Activated T-cell treated with anti-CD3 and anti-CD28 coated beads for 4 hours (primary cell): Measurements from ENCODE around the gene OR2AP1.
"Not testable (repeated sequence)": the region's sequence is repeated elsewhere in the genome, so short reads cannot be mapped to it uniquely, and the experiment has no call there.

Experiments
- DNase-seq: peaks from one replicate; pipeline ENCODE4 v3.0.0-alpha.2; 2020

OR2AP1 gene

DNA sequence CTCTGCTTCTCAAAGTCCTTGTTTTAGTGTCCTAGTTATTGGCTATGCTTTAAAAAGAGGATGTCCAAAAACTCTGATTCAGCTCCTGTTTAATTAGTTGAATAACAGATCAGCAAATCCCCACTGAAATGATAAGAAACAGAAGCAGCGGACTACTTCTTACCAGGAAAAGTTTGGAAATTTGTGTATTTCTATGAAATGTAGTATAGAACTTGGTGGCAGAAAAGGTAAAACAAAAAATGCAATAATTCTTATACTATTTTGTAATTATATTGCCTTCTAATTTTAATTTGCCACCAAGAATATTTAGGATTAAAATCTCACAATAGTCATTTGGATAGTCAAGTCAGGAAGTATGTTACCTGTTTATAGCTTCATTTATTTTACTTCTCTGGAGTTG, at the start of gene OR2AP1:
Gene OR2AP1 (plus strand): TSS at position 301 of the 400 bp plus-strand sequence. CDS start 1,947 bp downstream, outside the sequence.
- no peak for DNase-seq

- DNase-seq = not testable (repeated sequence)
Measured at GRCh38 chr12:55548235-55548634, 24.0 kb upstream of the OR2AP1 start.

DNA sequence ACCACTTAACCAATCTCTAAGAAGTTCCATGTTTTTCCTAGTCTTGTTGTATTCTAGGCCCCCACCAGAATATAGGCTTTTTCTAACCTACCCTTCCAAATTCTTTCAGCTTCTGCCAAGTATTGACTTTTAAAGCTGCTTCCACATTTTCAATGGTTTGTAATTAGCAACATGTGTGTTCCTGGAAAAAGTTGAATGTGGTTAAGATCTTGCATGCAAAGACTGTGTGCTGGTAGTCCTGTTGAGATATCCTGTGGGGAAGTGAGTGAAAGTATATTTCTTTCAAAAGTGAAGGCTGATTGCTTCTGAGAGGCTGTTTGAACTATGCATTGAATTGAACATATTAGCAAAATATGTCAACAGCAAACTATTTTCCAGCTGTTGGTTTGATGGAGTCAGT, 23.5 kb upstream of the OR2AP1 start:
- no peak for DNase-seq

GRCh38 chr12:55549302-55549701, 23.0 kb upstream of the OR2AP1 start, which contains the start of gene OR6C4:
OR6C4 (plus strand) TSS chr12:55549602; CDS start chr12:55551227, 1,625 bp downstream.
- no peak for DNase-seq

DNA sequence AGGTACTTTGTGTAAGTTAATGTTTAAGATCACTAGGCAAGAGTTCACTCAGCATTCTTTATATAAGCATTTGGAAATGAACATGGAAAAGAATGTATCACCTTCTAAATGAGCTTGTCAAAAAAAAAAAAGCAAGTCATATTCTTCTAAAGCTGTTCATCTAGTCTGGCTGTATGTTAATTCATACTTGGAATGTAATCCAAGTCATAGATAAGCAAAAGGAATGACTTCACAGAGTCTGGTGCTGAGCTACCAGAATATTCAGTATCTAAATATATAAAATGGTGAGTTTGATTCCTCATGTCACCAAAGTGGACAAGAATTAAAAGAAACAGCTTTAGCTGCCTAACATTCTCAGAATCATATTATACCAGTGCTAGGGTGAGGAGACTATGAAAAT, 18.0 kb upstream of the OR2AP1 start:
- no peak for DNase-seq

DNA sequence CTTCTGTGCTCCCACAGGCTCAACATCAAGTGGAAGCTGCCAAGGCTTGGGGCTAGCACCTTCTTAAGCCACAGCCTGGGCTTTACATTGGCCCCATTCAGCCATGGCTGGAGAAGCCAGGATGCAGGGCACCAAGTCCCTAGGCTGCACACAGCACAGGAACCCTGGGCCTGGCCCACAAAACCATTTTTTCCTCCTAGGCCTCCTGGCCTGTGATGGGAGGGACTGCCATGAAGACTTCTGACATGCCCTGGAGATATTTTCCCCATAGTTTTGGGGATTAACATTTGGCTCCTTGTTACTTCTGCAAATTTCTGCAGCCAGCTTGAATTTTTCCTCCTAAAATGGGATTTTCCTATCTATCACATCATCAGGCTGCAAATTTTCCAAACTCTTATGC, 2.2 kb upstream of the OR2AP1 start:
- DNase-seq = not testable (repeated sequence)

DNA sequence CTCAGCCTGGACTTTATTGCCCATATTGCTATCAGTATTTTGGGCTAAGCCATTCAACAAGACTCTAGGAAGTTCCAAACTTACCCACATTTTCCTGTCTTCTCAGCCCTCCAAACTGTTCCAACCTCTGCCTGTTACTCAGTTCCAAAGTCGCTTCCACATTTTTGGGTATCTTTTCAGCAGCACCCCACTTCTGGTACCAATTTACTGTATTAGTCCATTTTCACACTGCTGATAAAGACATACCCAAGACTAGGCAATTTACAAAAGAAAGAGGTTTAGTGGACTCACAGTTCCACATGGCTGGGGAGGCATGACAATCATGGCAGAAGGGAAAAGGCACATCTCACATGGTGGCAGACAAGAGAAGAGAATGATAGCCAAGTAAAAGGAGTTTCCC, 1.6 kb upstream of the OR2AP1 start:
- not testable (repeated sequence) for DNase-seq

DNA sequence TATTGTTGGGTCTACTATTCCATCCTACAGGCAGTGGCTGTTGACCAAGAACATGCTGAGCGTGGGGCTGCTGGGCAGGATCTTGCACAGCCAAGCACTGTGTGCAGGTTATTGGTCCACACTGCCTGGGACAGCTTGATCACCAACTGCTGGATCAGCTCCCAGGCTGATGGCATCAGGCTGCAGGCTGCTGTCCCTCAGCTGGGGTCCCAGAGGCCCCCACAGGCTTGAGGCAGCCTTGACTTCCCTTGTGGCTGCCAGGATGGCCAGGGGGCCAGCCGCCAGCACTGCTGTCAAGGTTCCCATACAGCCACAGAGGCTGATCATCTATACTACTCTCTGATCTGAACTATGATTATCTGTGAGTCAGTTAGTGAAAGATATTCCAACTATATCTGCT, 9.8 kb downstream of the OR2AP1 start:
- DNase-seq = no peak

GRCh38 chr12:55585817-55586216, 13.5 kb downstream of the OR2AP1 start:
- no peak for DNase-seq

- DNase-seq = not testable (repeated sequence)
Measured at GRCh38 chr12:55590152-55590551, 17.9 kb downstream of the OR2AP1 start.

DNA sequence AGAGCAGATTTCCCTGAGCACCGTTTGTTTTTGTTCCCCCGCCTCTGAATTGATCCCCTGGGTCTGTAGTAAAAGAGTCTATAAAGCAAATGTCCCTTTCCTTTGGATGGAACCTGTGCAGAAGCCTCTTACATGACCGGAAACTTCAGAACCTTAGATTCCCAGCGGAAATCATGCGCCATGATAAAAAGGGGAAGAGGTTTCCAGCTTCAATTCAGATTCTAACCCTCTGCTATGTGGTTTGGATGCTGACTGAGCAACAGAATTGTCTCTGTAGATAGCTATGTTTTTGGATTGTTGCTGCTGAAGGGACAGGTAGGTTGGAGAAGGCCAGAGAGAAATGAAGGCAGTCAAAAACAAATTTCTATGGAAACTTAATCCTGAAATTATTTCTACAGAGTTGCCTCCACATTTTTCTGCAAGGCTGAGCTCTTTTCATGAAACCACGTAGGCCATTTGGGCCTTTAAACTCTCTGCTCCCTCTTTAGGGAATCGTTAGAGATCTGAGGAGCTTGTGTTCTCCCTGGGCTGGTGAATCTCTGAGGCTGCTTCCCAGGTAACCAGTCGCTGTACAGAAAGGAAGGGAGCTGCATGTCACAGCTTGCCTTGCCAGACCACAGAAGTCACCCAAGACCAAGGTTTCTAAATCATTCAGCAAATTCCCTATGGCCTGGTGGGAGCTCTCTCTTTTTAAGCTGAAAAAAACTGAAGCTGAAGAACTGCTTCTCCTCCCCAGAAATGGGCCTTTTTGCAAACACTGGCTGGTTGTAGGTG, 35.7 kb downstream of the OR2AP1 start:
- no peak for DNase-seq

DNA sequence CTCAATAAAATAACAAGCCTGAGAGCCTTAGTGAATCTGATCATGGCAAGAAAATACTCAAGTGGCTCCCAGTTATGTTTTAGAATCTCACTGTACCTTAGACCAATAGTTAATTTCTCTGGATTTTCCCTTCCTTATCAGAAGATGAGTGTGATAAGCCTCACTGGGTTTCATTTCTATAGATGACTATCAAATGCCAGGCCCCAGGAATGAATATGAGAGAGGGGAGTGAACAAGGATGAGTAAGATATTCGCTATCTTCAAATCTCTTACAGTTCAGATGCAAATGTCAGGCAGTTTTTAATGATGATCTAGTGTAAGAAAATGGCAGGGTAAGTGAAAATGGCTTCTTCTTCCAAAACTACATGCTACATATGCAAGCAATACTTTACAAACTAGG, 38.3 kb downstream of the OR2AP1 start:
- DNase-seq = no peak

DNA sequence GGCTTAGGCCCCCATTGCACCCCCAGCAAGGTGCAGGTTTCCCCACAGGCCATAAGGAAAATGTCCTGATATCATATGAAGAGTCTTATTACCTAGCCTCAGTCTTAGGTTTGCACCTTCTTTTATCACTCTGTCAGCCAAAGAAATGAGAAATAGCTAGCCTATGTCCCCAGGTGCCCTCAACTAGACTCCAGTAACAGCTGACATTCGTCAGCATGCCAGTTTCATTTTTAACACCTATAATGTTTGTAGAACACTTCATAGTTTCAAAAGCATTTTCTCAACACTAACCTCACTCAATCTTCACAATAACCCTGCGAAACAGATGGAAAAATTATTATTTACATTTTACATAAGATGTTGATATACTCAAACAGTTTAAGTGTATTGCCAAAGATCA, 40.4 kb downstream of the OR2AP1 start:
- no peak for DNase-seq

DNA sequence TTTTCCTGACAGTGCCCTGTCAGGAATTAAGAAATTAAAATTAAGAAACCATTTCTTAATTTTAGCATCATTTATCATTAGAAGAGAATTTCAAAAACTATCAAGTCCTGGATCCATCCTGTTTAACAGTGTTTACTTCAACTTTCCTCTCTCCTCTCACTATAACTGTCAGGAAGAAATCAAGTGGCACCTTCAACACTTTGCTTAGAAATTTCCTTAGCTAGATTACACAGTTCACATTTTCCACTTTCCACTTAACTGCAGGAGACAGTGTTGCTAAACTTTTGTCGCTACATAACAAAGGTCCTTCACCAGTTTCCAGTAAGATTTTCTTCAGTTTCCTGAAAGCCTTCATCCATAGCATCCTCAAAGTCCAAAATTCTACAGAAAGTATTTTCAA, 42.5 kb downstream of the OR2AP1 start:
- no peak for DNase-seq

DNA sequence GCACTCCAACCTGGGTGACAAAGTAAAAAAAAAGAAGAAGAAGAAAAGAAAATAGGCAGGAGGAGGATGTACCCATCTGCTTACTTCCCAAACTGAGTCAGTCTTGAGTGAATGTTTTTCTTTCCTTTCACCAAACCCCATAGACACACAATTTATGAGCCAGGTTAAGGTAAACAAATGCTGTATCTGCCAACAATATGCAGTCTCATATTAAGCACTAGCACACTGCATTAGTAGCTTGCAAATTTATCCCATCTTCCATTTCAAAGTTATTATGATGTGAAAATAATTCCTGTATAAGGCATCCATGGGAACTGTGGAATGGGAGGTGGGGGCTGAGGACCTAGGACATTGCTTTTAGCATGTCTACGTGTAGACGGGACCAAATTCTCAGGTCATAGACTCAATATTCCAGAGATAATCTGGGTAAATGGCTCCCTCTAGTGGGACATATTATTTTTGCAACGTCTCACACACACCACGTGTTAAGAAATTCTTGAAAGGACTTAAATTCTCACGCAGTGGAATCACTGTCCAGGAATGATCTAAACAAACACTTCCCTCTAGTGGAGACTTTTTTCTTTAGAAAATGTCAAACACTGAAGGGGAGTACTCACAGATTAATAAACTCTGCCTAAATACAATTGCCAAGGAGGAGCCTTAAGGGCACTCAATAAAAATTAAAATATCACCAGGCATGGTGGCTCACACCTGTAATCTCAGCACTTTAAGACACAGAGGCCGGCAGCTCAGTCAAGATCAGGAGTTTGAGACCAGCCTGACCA, 47.3 kb downstream of the OR2AP1 start:
- peak; percentile 47 for DNase-seq

- no peak for DNase-seq
Measured at GRCh38 chr12:55624056-55624455, 51.8 kb downstream of the OR2AP1 start.
